ENCODE data around the gene ACTR2.
"Not testable (repeated sequence)": the region's sequence is repeated elsewhere in the genome, so short reads cannot be mapped to it uniquely, and the experiment has no call there.

The ACTR2 gene

GRCh38 chr2:65231121-65231520 lies 3.5 kb downstream of the ACTR2 start:
- DNase-seq = no peak

- DNase-seq = peak; percentile 18
Observed at GRCh38 chr2:65231892-65232477, 4.4 kb downstream of the ACTR2 start.

- DNase-seq = no peak
Observed at GRCh38 chr2:65232636-65233035, 5.0 kb downstream of the ACTR2 start.

- no peak for DNase-seq
Observed at GRCh38 chr2:65240657-65241056, 13.0 kb downstream of the ACTR2 start.

GRCh38 chr2:65244452-65244851 lies 16.8 kb downstream of the ACTR2 start:
- DNase-seq = not testable (repeated sequence)

- DNase-seq = no peak
Observed at GRCh38 chr2:65252640-65253039, 25.0 kb downstream of the ACTR2 start.

GRCh38 chr2:65255356-65255755 lies 27.7 kb downstream of the ACTR2 start:
- DNase-seq = no peak

GRCh38 chr2:65256054-65256453 lies 28.4 kb downstream of the ACTR2 start:
- DNase-seq = no peak

GRCh38 chr2:65257866-65258265 lies 30.2 kb downstream of the ACTR2 start:
- DNase-seq = not testable (repeated sequence)

- no peak for DNase-seq
Observed at GRCh38 chr2:65261676-65262075, 34.0 kb downstream of the ACTR2 start.

- no peak for DNase-seq
Observed at GRCh38 chr2:65263262-65263661, 35.6 kb downstream of the ACTR2 start.

- DNase-seq = no peak
Observed at GRCh38 chr2:65263986-65264385, 36.4 kb downstream of the ACTR2 start.

GRCh38 chr2:65264821-65265670 lies 37.4 kb downstream of the ACTR2 start:
- no peak for DNase-seq

- no peak for DNase-seq
Observed at GRCh38 chr2:65265671-65266045, 38.0 kb downstream of the ACTR2 start.

- no peak for DNase-seq
Observed at GRCh38 chr2:65267008-65267407, 39.4 kb downstream of the ACTR2 start.

GRCh38 chr2:65268957-65269356 lies 41.3 kb downstream of the ACTR2 start:
- DNase-seq = no peak

- no peak for DNase-seq
Observed at GRCh38 chr2:65273344-65273743, 45.7 kb downstream of the ACTR2 start.

GRCh38 chr2:65275141-65275915 lies 47.7 kb downstream of the ACTR2 start:
- no peak for DNase-seq

GRCh38 chr2:65276609-65277008 lies 49.0 kb downstream of the ACTR2 start:
- no peak for DNase-seq

GRCh38 chr2:65277118-65277517 lies 49.5 kb downstream of the ACTR2 start:
- no peak for DNase-seq

- no peak for DNase-seq
Observed at GRCh38 chr2:65277791-65278483, 50.3 kb downstream of the ACTR2 start.

- DNase-seq = no peak
Observed at GRCh38 chr2:65278531-65278981, 50.9 kb downstream of the ACTR2 start.

- DNase-seq = no peak
Observed at GRCh38 chr2:65279756-65280155, 52.1 kb downstream of the ACTR2 start.

Data from stimulated activated CD4-positive, alpha-beta T cell treated with anti-CD3 and anti-CD28 coated beads, Interleukin-15, amount 100 ng/mL, for 24 hours (primary cell).